ENCODE measurements around the gene BACH2. TPM values are rescaled to one million over a fixed set of nuclear protein-coding genes. Genes with fewer than 3 reads are reported as not detected.

Gene BACH2
- total and polyA plus RNA-seq, 2 donors (not counting 1 experiment from before 2014, with no cell fraction given), result 2.2 to 2.6 TPM

- H3K27ac ChIP-seq (ENCODE audit: insufficient read depth, low read length), result no peak overlapping the region
- no peaks in the 10 kb centered on the region for H3K36me3 ChIP-seq (ENCODE audit: control insufficient read depth, insufficient read depth, low read length)
- no peak overlapping the region for H3K4me3 ChIP-seq (replicated peaks in 1 of 4; ENCODE audit: control extremely low read depth in 1 of 4, insufficient read depth in 1 of 4, low read depth in 3 of 4, low read length in 4 of 4)
- no peak overlapping the region for H3K9ac ChIP-seq (ENCODE audit: insufficient read depth, low read length)
- H3K4me1 ChIP-seq (ENCODE audit: control insufficient read depth, extremely low read depth, insufficient read depth, low read length), result no peaks in the 10 kb centered on the region
- H2AFZ ChIP-seq (ENCODE audit: low read length), result no peak overlapping the region
- DNase-seq (ENCODE audit: low read depth in 2 of 2), result no peak
- no peaks in the 10 kb centered on the region for H3K9me3 ChIP-seq (ENCODE audit: control insufficient read depth, insufficient read depth, low read depth, low read length)
- H3K79me2 ChIP-seq (ENCODE audit: control insufficient read depth, insufficient read depth, low read length), result no peaks in the 10 kb centered on the region
- H3K27me3 ChIP-seq (ENCODE audit: control insufficient read depth, insufficient read depth, low read length), result no peaks in the 10 kb centered on the region
- H3K4me2 ChIP-seq (ENCODE audit: extremely low read depth, insufficient read depth, low read length), result no peak overlapping the region
- TF ChIP-seq CTCF (conservative IDR thresholded peaks at IDR 0.05 in 1 of 2, IDR thresholded peaks at IDR 0.05 in 1 of 2; ENCODE audit: low read depth in 1 of 2, low read length in 2 of 2), result no peak
- no peaks in the 10 kb centered on the region for H4K20me1 ChIP-seq (ENCODE audit: control insufficient read depth, extremely low read depth, insufficient read depth, low read length)
These were observed 408.5 kb downstream of the BACH2 start for GRCh38 chr6:89888138-89888514.

GRCh38 chr6:89887452-89888137, 409.0 kb downstream of the BACH2 start:
- TF ChIP-seq CTCF (conservative IDR thresholded peaks at IDR 0.05 in 1 of 2, IDR thresholded peaks at IDR 0.05 in 1 of 2; ENCODE audit: low read depth in 1 of 2, low read length in 2 of 2), result no peak
- TF ChIP-seq EZH2 (IDR thresholded peaks at IDR 0.05; ENCODE audit: low read length, missing control alignments), result no peak
- Histone ChIP-seq H3K9ac (ENCODE audit: insufficient read depth, low read length) (no peak overlapping the region), H3K79me2 (ENCODE audit: control insufficient read depth, insufficient read depth, low read length) (no peaks in the 10 kb centered on the region), H3K27me3 (ENCODE audit: control insufficient read depth, insufficient read depth, low read length) (no peaks in the 10 kb centered on the region), H3K27ac (ENCODE audit: insufficient read depth, low read length) (no peak overlapping the region), H3K4me1 (ENCODE audit: control insufficient read depth, extremely low read depth, insufficient read depth, low read length) (no peaks in the 10 kb centered on the region), H3K9me3 (ENCODE audit: control insufficient read depth, insufficient read depth, low read depth, low read length) (no peaks in the 10 kb centered on the region), H4K20me1 (ENCODE audit: control insufficient read depth, extremely low read depth, insufficient read depth, low read length) (no peaks in the 10 kb centered on the region), H3K4me3 (replicated peaks in 1 of 4; ENCODE audit: control extremely low read depth in 1 of 4, insufficient read depth in 1 of 4, low read depth in 3 of 4, low read length in 4 of 4) (no peak overlapping the region), H3K36me3 (ENCODE audit: control insufficient read depth, insufficient read depth, low read length) (no peaks in the 10 kb centered on the region), H3K4me2 (ENCODE audit: extremely low read depth, insufficient read depth, low read length) (peak overlapping the region; percentile 51), H2AFZ (ENCODE audit: low read length) (no peak overlapping the region)
- peak; percentile 2 to 4 for DNase-seq (ENCODE audit: low read depth in 2 of 2)

- no peak overlapping the region for H3K4me3 ChIP-seq (replicated peaks in 1 of 4; ENCODE audit: control extremely low read depth in 1 of 4, insufficient read depth in 1 of 4, low read depth in 3 of 4, low read length in 4 of 4)
- TF ChIP-seq CTCF (conservative IDR thresholded peaks at IDR 0.05 in 1 of 2, IDR thresholded peaks at IDR 0.05 in 1 of 2; ENCODE audit: low read depth in 1 of 2, low read length in 2 of 2) (no peak), EZH2 (IDR thresholded peaks at IDR 0.05; ENCODE audit: low read length, missing control alignments) (no peak)
These were observed 410.1 kb downstream of the BACH2 start for GRCh38 chr6:89886378-89887120.

More at GRCh38 chr6:89886378-89887120, 410.1 kb downstream of the BACH2 start:
- Histone ChIP-seq H3K36me3 (ENCODE audit: control insufficient read depth, insufficient read depth, low read length) (no peaks in the 10 kb centered on the region), H3K27me3 (ENCODE audit: control insufficient read depth, insufficient read depth, low read length) (no peaks in the 10 kb centered on the region), H3K9ac (ENCODE audit: insufficient read depth, low read length) (no peak overlapping the region), H3K4me2 (ENCODE audit: extremely low read depth, insufficient read depth, low read length) (no peak overlapping the region), H3K9me3 (ENCODE audit: control insufficient read depth, insufficient read depth, low read depth, low read length) (no peaks in the 10 kb centered on the region), H3K4me1 (ENCODE audit: control insufficient read depth, extremely low read depth, insufficient read depth, low read length) (no peaks in the 10 kb centered on the region), H4K20me1 (ENCODE audit: control insufficient read depth, extremely low read depth, insufficient read depth, low read length) (no peaks in the 10 kb centered on the region), H3K79me2 (ENCODE audit: control insufficient read depth, insufficient read depth, low read length) (no peaks in the 10 kb centered on the region), H2AFZ (ENCODE audit: low read length) (no peak overlapping the region), H3K27ac (ENCODE audit: insufficient read depth, low read length) (no peak overlapping the region)
- DNase-seq (ENCODE audit: low read depth in 2 of 2), result no peak

Data from fibroblast of lung (primary cell).